ENCODE data around the gene PRKCZ. TPM values are rescaled to one million over a fixed set of nuclear protein-coding genes. Genes with fewer than 3 reads are reported as not detected.

Gene PRKCZ
- total RNA-seq, 1 experiment from 2014 or later: 45.9 TPM

GRCh38 chr1:2028870-2029560 is 21.2 kb upstream of the PRKCZ start:
- Histone ChIP-seq H3K36me3 (ENCODE audit: control insufficient read depth, insufficient read depth, low read length) (no peaks in the 10 kb centered on the region), H3K9me3 (no peaks in the 10 kb centered on the region), H3K4me3 (ENCODE audit: low read depth, low read length) (no peak overlapping the region), H3K27me3 (replicated peaks; ENCODE audit: control insufficient read depth, insufficient read depth, low read length) (no peaks in the 10 kb centered on the region), H3K4me1 (no peaks in the 10 kb centered on the region)
- TF ChIP-seq CTCF (IDR thresholded peaks at IDR 0.05; ENCODE audit: insufficient read depth in 1 of 2, low read depth in 1 of 2, low read length in 1 of 2, severe bottlenecking in 1 of 2, unreplicated experiment in 1 of 2): no peak
- H3K9me3 Mint-ChIP-seq (ENCODE audit: unreplicated experiment): no peaks in the 10 kb centered on the region
- H3K36me3 Mint-ChIP-seq (ENCODE audit: insufficient read depth, unreplicated experiment): no peaks in the 10 kb centered on the region
- CTCF ChIA-PET: no interaction called here
- BruUV-seq (replicated peaks): no TSS peak
- H3K4me1 Mint-ChIP-seq (ENCODE audit: low read depth, unreplicated experiment): no peaks in the 10 kb centered on the region
- intact Hi-C loops (cut with micrococcal nuclease; ENCODE audit: unreplicated experiment): no loop called here
- POLR2A ChIA-PET: no interaction called here
- H3K27me3 Mint-ChIP-seq (ENCODE audit: insufficient read depth, unreplicated experiment): no peaks in the 10 kb centered on the region
- no peak for DNase-seq
- H3K27ac Mint-ChIP-seq (ENCODE audit: unreplicated experiment): no peak overlapping the region
- H3K4me3 Mint-ChIP-seq (ENCODE audit: unreplicated experiment): no peak overlapping the region

- Mint-ChIP-seq H3K4me3 (ENCODE audit: unreplicated experiment) (no peak overlapping the region), H3K36me3 (ENCODE audit: insufficient read depth, unreplicated experiment) (no peaks in the 10 kb centered on the region), H3K4me1 (ENCODE audit: low read depth, unreplicated experiment) (no peaks in the 10 kb centered on the region), H3K27me3 (ENCODE audit: insufficient read depth, unreplicated experiment) (no peaks in the 10 kb centered on the region), H3K27ac (ENCODE audit: unreplicated experiment) (no peak overlapping the region), H3K9me3 (ENCODE audit: unreplicated experiment) (no peaks in the 10 kb centered on the region)
- TF ChIP-seq CTCF (IDR thresholded peaks at IDR 0.05; ENCODE audit: insufficient read depth in 1 of 2, low read depth in 1 of 2, low read length in 1 of 2, severe bottlenecking in 1 of 2, unreplicated experiment in 1 of 2): no peak
- no peaks in the 10 kb centered on the region for H3K27me3 ChIP-seq (replicated peaks; ENCODE audit: control insufficient read depth, insufficient read depth, low read length)
- intact Hi-C loops (cut with micrococcal nuclease; ENCODE audit: unreplicated experiment): no loop called here
- no peaks in the 10 kb centered on the region for H3K36me3 ChIP-seq (ENCODE audit: control insufficient read depth, insufficient read depth, low read length)
- no TSS peak for BruUV-seq (replicated peaks)
- ChIA-PET POLR2A (no interaction called here), CTCF (no interaction called here)
- no peaks in the 10 kb centered on the region for H3K4me1 ChIP-seq
- DNase-seq: no peak
- no peaks in the 10 kb centered on the region for H3K9me3 ChIP-seq
- H3K4me3 ChIP-seq (ENCODE audit: low read depth, low read length): no peak overlapping the region
These were observed 20.6 kb upstream of the PRKCZ start for GRCh38 chr1:2029561-2029960.

GRCh38 chr1:2030076-2030871 is 19.9 kb upstream of the PRKCZ start:
- no peaks in the 10 kb centered on the region for H3K9me3 ChIP-seq
- no peak for TF ChIP-seq CTCF (IDR thresholded peaks at IDR 0.05; ENCODE audit: insufficient read depth in 1 of 2, low read depth in 1 of 2, low read length in 1 of 2, severe bottlenecking in 1 of 2, unreplicated experiment in 1 of 2)
- H3K4me1 ChIP-seq: no peaks in the 10 kb centered on the region
- ChIA-PET CTCF (interaction anchor here (1.3 kb wide), 1 partner anchor 14 kb away, joined by 3 read pairs; no protein-coding TSS in a partner anchor), POLR2A (no interaction called here)
- H3K4me3 Mint-ChIP-seq (ENCODE audit: unreplicated experiment): no peak overlapping the region
- H3K4me3 ChIP-seq (ENCODE audit: low read depth, low read length): no peak overlapping the region
- no peak overlapping the region for H3K27ac Mint-ChIP-seq (ENCODE audit: unreplicated experiment)
- no peaks in the 10 kb centered on the region for H3K36me3 Mint-ChIP-seq (ENCODE audit: insufficient read depth, unreplicated experiment)
- no peaks in the 10 kb centered on the region for H3K36me3 ChIP-seq (ENCODE audit: control insufficient read depth, insufficient read depth, low read length)
- H3K4me1 Mint-ChIP-seq (ENCODE audit: low read depth, unreplicated experiment): no peaks in the 10 kb centered on the region
- BruUV-seq (replicated peaks): no TSS peak
- no peaks in the 10 kb centered on the region for H3K27me3 ChIP-seq (replicated peaks; ENCODE audit: control insufficient read depth, insufficient read depth, low read length)
- intact Hi-C loops (cut with micrococcal nuclease; ENCODE audit: unreplicated experiment): no loop called here
- H3K9me3 Mint-ChIP-seq (ENCODE audit: unreplicated experiment): no peaks in the 10 kb centered on the region
- H3K27me3 Mint-ChIP-seq (ENCODE audit: insufficient read depth, unreplicated experiment): no peaks in the 10 kb centered on the region
- no peak for DNase-seq
